ENCODE data around the gene SYCE1.
"Not testable (repeated sequence)": the region's sequence is repeated elsewhere in the genome, so short reads cannot be mapped to it uniquely, and the experiment has no call there.

Gene SYCE1

DNA sequence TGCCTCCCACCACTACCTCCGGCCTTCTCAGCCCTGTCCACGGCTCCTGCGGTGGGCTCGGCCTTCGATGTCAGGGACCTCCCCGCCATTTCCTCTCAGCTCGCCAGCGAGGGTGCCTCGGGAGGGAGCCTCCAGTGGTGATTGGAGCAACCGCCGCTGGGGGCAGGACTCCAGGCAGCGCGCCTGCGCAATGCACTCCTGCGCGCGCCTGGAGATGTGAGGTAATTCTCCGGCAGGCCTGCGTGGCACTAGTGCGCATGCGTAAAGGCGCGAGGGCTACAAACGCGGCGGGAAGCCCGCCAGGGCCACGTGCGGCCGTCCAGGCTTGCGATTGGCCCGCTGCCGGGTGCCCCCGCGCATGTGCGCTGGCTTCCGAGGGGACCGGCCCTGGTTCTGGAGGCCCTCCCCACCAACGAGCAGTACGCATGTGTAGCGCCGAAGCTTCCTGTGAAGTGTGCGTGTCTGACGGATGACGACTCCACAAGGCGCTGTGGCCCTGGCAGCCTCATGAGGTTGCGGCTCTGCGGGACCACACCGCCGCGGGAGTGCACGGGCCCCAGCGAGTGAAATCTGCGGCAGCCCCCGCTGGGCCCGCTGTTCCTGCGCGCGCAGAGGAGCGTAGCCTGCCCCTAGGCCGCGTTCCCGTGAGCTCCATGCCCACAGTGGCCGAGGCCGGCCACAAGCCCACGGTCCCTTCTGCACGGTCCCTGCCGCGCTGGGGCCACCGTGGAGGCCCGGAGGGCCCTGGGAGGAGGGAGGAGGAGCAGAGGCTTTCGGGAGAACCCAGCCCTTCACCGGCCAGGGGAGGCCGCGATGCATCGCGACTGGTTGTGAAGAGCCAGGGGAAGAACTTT is at the start of gene SYCE1:
Gene SYCE1 (minus strand): TSS at position 143 of the 854 bp plus-strand sequence. CDS start 54 bp downstream, at position 89.
- in situ Hi-C loops (cut with HindIII; ENCODE audit: low pct_unique_long_range_greater_than_20kb, low sequenced_read_pairs) = no loop called here
- no peak for DNase-seq (ENCODE audit: low read depth in 1 of 2, low spot score in 1 of 2)

GRCh38 chr10:133614830-133615580 is 49.6 kb upstream of the SYCE1 start:
- in situ Hi-C loops (cut with HindIII; ENCODE audit: low pct_unique_long_range_greater_than_20kb, low sequenced_read_pairs) = no loop called here
- TF ChIP-seq JUND (IDR thresholded peaks at IDR 0.05; ENCODE audit: low read depth) = no peak
- no peak for DNase-seq (ENCODE audit: low read depth in 1 of 2, low spot score in 1 of 2)

More for the DNA sequence above, at the start of gene SYCE1:
- TF ChIP-seq JUND (IDR thresholded peaks at IDR 0.05; ENCODE audit: low read depth) = no peak

DNA sequence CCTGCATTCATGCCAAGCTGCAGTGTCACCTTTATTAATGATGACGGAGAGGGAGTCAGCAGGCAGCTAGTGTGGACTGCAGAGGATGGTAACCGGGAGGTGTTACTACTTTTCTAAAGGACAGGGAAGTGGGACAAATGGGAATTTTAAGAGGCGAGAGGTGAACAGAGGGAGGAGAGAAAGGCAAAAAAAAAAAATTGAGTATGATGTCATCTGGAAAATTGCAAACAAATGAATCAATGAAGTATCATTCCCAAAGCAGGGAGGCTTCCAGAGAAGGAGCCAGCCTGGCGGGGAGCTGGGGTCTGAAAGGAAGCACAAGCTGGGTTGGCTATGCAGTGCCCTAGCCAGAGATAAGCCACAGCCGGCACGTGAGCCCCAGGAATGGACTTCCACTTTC is 48.3 kb upstream of the SYCE1 start:
- no peak for TF ChIP-seq JUND (IDR thresholded peaks at IDR 0.05; ENCODE audit: low read depth)
- no peak for DNase-seq (ENCODE audit: low read depth in 1 of 2, low spot score in 1 of 2)
- in situ Hi-C loops (cut with HindIII; ENCODE audit: low pct_unique_long_range_greater_than_20kb, low sequenced_read_pairs) = no loop called here

GRCh38 chr10:133611079-133611478 is 45.7 kb upstream of the SYCE1 start:
- no peak for DNase-seq (ENCODE audit: low read depth in 1 of 2, low spot score in 1 of 2)
- in situ Hi-C loops (cut with HindIII; ENCODE audit: low pct_unique_long_range_greater_than_20kb, low sequenced_read_pairs) = no loop called here
- no peak for TF ChIP-seq JUND (IDR thresholded peaks at IDR 0.05; ENCODE audit: low read depth)

GRCh38 chr10:133608855-133609254 is 43.5 kb upstream of the SYCE1 start:
- no peak for TF ChIP-seq JUND (IDR thresholded peaks at IDR 0.05; ENCODE audit: low read depth)

GRCh38 chr10:133603434-133603833 is 38.1 kb upstream of the SYCE1 start:
- in situ Hi-C loops (cut with HindIII; ENCODE audit: low pct_unique_long_range_greater_than_20kb, low sequenced_read_pairs); DNase-seq (ENCODE audit: low read depth in 1 of 2, low spot score in 1 of 2): not testable (repeated sequence)

More at GRCh38 chr10:133608855-133609254, 43.5 kb upstream of the SYCE1 start:
- in situ Hi-C loops (cut with HindIII; ENCODE audit: low pct_unique_long_range_greater_than_20kb, low sequenced_read_pairs) = no loop called here
- peak; percentile 16 to 70 for DNase-seq (ENCODE audit: low read depth in 1 of 2, low spot score in 1 of 2)

DNA sequence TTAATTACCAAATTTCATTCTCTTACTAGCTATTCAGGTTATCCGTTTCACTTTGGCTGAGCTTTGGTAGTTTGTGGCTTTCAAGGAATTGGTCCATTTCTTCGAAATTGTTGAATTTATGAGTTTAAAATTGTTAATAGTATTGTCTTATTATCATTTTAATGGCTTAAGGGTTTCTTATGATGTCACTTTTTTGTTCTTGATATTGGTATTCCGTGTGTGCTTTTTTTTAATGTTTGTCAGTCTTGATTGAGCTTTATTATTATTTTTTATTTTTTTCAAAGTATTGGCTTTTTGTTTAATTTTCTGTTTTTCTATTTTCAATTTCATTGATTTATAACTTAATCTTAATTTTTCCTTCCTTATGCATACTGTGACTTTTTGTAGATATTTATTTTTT is 35.3 kb upstream of the SYCE1 start:
- in situ Hi-C loops (cut with HindIII; ENCODE audit: low pct_unique_long_range_greater_than_20kb, low sequenced_read_pairs) = no loop called here
- no peak for TF ChIP-seq JUND (IDR thresholded peaks at IDR 0.05; ENCODE audit: low read depth)
- DNase-seq (ENCODE audit: low read depth in 1 of 2, low spot score in 1 of 2) = no peak

DNA sequence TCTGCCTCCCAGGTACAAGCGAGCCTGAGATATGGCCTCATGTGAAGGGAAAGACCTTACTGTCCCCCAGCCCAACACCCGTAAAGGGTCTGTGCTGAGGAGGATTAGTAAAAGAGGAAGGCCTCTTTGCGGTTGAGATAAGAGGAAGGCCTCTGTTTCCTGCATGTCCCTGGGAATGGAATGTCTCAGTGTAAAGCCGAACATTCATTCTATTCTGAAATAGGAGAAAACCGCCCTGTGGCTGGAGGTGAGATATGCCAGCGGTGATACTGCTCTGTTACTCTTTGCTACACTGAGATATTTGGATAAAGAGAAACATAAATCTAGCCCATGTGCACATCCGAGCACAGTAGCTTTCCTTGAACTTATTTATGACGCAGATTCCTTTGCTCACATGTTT is 34.5 kb upstream of the SYCE1 start:
- in situ Hi-C loops (cut with HindIII; ENCODE audit: low pct_unique_long_range_greater_than_20kb, low sequenced_read_pairs) = not testable (repeated sequence)

DNA sequence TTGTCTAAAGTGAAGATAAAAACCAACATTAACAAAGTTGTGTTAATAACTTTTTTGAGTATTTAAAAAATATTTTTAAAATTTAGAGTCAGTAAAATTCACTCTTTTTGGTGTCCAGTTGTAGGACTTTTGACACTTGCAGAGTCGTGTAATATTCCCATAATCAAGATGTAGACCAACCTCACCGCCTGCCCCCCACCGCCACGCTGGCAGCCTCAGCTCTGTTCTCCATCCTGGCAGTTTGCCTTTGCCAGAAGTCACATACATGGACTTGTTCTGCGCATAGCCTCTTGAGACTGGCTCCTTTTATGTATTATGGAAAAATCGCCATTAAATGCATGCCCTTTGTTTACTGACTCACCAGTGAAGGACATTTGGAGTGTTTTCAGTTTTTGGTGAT is 27.3 kb upstream of the SYCE1 start:
- TF ChIP-seq JUND (IDR thresholded peaks at IDR 0.05; ENCODE audit: low read depth) = no peak
- in situ Hi-C loops (cut with HindIII; ENCODE audit: low pct_unique_long_range_greater_than_20kb, low sequenced_read_pairs) = no loop called here
- no peak for DNase-seq (ENCODE audit: low read depth in 1 of 2, low spot score in 1 of 2)

More for the DNA sequence above, 34.5 kb upstream of the SYCE1 start:
- DNase-seq (ENCODE audit: low read depth in 1 of 2, low spot score in 1 of 2) = not testable (repeated sequence)

- in situ Hi-C loops (cut with HindIII; ENCODE audit: low pct_unique_long_range_greater_than_20kb, low sequenced_read_pairs) = no loop called here
- TF ChIP-seq JUND (IDR thresholded peaks at IDR 0.05; ENCODE audit: low read depth) = no peak
- no peak for DNase-seq (ENCODE audit: low read depth in 1 of 2, low spot score in 1 of 2)
Observed at GRCh38 chr10:133590970-133591359, 25.6 kb upstream of the SYCE1 start.

DNA sequence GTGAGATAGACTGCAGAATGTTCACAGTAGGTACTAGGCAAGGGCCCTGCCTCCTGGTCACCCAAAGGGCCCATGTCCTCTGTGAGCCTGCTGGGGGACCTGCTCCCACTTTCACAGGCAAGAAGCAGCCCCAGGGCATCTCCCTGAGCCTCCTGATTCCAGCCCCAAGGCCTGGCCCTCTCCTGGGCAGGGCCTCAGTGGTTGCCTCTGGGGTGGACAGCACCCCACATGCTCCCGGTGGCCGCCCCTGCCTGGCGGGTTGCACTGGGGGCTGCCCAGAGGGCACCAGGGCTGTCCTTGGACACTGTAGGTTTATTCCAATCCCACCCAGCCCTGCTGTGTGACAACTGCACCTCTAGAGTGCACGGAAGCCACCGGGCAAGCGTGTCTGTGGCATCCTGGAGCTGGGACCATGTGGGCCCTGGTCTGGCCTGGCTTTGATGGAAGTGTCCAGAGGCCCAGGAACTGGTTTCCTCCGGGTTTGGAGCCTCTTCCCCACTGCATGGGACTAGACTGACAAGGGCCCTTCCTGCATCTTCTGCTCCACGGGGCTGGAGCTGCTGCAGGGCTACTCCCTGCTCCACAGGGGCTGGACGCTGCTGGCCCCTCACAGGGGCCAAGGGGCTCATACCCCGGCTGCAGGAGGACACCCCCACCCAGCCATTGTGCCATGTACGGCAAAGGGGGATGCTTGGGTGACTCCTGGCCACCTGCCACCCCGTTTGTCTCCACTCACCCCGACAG is 25.0 kb upstream of the SYCE1 start:
- DNase-seq (ENCODE audit: low read depth in 1 of 2, low spot score in 1 of 2) = no peak
- no peak for TF ChIP-seq JUND (IDR thresholded peaks at IDR 0.05; ENCODE audit: low read depth)
- in situ Hi-C loops (cut with HindIII; ENCODE audit: low pct_unique_long_range_greater_than_20kb, low sequenced_read_pairs) = no loop called here

- DNase-seq (ENCODE audit: low read depth in 1 of 2, low spot score in 1 of 2); in situ Hi-C loops (cut with HindIII; ENCODE audit: low pct_unique_long_range_greater_than_20kb, low sequenced_read_pairs): not testable (repeated sequence)
Observed at GRCh38 chr10:133577037-133577436, 11.7 kb upstream of the SYCE1 start.

GRCh38 chr10:133573460-133573859 is 8.1 kb upstream of the SYCE1 start:
- DNase-seq (ENCODE audit: low read depth in 1 of 2, low spot score in 1 of 2); in situ Hi-C loops (cut with HindIII; ENCODE audit: low pct_unique_long_range_greater_than_20kb, low sequenced_read_pairs): not testable (repeated sequence)

DNA sequence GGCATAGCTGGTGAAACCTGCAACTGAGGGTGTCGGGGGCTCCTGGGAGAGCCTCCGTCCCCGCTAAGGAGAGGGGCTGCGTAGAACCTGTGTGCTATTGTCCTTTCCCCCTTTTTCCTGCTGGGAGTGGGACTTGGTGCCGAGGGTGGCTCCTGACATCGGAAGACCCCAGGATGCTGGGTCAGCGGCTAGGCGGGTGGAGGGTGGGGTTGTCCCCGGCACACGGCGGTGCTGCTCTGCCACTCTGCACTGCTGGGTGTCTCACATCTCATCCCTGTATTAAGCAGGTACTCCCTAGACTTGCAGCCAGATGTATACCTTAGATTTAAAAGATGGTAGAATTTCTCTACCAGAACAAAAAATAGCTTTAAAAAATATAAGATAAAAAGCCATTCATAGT is 6.7 kb upstream of the SYCE1 start:
- DNase-seq (ENCODE audit: low read depth in 1 of 2, low spot score in 1 of 2); in situ Hi-C loops (cut with HindIII; ENCODE audit: low pct_unique_long_range_greater_than_20kb, low sequenced_read_pairs): not testable (repeated sequence)

DNA sequence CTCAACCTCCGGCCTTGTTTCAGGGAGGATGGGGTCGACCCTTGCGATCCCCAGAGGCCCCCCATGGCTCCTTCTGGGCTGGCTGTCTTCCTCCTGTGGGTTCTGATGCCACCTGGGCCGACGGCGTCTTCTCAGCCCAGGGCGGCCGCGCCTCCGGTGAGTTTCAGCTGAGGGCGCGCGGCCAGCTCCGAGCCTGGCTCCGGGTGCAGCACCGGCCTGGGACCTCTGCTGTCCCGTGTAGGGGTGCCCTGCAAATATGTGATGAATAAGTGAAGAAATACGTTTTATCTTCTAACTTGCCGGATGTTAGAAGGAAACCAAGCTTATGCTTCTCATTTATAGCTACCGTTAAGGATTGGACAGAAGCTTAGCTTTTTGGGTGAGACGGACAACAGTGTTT is 4.4 kb upstream of the SYCE1 start:
- DNase-seq (ENCODE audit: low read depth in 1 of 2, low spot score in 1 of 2); in situ Hi-C loops (cut with HindIII; ENCODE audit: low pct_unique_long_range_greater_than_20kb, low sequenced_read_pairs): not testable (repeated sequence)

- DNase-seq (ENCODE audit: low read depth in 1 of 2, low spot score in 1 of 2); in situ Hi-C loops (cut with HindIII; ENCODE audit: low pct_unique_long_range_greater_than_20kb, low sequenced_read_pairs): not testable (repeated sequence)
Observed at GRCh38 chr10:133568831-133569527, 3.6 kb upstream of the SYCE1 start.
